K562 (cell line): Measurements from ENCODE around the gene TPSG1. TPM values are rescaled to one million over a fixed set of nuclear protein-coding genes. Genes with fewer than 3 reads are reported as not detected.

ENCODE experiments used
- CHD4 ChIP-seq: fragments of 200-600 bp; sonication (generic); IDR thresholded peaks from 3 replicates; pipeline ENCODE4 v1.6.1; 2012; ENCODE audit warnings: low read depth, mild to moderate bottlenecking, mixed read lengths, low read length, inconsistent platforms; ENCODE audit not compliant: insufficient read depth, insufficient replicate concordance, poor library complexity, severe bottlenecking
- DMBX1 ChIP-seq: fragments of 250-450 bp; sonication (Bioruptor Pico); IDR thresholded peaks from 2 replicates; pipeline ENCODE4 v1.8.0; 2022; ENCODE audit warnings: inconsistent platforms, mild to moderate bottlenecking, moderate library complexity, borderline replicate concordance
- HMGN3 ChIP-seq: IDR thresholded peaks from 2 replicates; pipeline ENCODE4 v1.6.1; 2011; ENCODE audit warnings: borderline replicate concordance, low read depth, mild to moderate bottlenecking, mixed read lengths, low read length; ENCODE audit not compliant: insufficient read length; ENCODE audit errors: extremely low read depth
- HNRNPL ChIP-seq: fragments of 200-400 bp; formaldehyde crosslinking; IDR thresholded peaks from 2 replicates; pipeline ENCODE4 v1.6.1; 2017; ENCODE audit warnings: low read depth, mild to moderate bottlenecking, low read length
- MAFK ChIP-seq: IDR thresholded peaks from 2 replicates; pipeline ENCODE4 v1.6.1; 2011; ENCODE audit warnings: low read length, improper control_type of control experiment
- MAZ ChIP-seq, 2 experiments: fragments of 450-650 bp in 1 of 2; sonication (generic) in 1 of 2; formaldehyde crosslinking; IDR thresholded peaks in 1 of 2; conservative IDR thresholded peaks in 1 of 2; 2 replicates each; pipeline versions ENCODE4 v1.4.0 to v1.5.0; 2020; ENCODE audit warnings: mild to moderate bottlenecking in 1 of 2, missing genetic modification reagents in 1 of 2
- MIER1 ChIP-seq: fragments of 450-650 bp; IDR thresholded peaks from 2 replicates; pipeline ENCODE4 v1.6.1; 2016; ENCODE audit warnings: antibody characterized with exemption, mild to moderate bottlenecking, low read depth
- POLR2G ChIP-seq: fragments of 200-400 bp; formaldehyde crosslinking; IDR thresholded peaks from 2 replicates; pipeline ENCODE4 v1.6.1; 2017; ENCODE audit warnings: low read depth, mild to moderate bottlenecking, antibody characterized with exemption, low read length, moderate library complexity
- SPI1 ChIP-seq: IDR thresholded peaks from 2 replicates; pipeline ENCODE4 v1.6.1; 2011; ENCODE audit warnings: low read depth, low read length, control low read depth, borderline replicate concordance
- THAP12 ChIP-seq: fragments of 250-450 bp; sonication (Bioruptor Pico); IDR thresholded peaks from 2 replicates; pipeline ENCODE4 v1.9.0; 2021; ENCODE audit warnings: mild to moderate bottlenecking, inconsistent platforms
- ZBTB17 ChIP-seq: fragments of 450-650 bp; formaldehyde crosslinking; IDR thresholded peaks from 2 replicates; pipeline ENCODE4 v1.4.0; 2020; ENCODE audit warnings: mild to moderate bottlenecking
- ZNF12 ChIP-seq: sonication (generic); formaldehyde crosslinking; IDR thresholded peaks from 2 replicates; pipeline ENCODE4 v1.4.0; 2020; ENCODE audit warnings: mild to moderate bottlenecking, missing genetic modification reagents
- ZNF354B ChIP-seq: fragments of 250-450 bp; sonication (Bioruptor Pico); IDR thresholded peaks from 2 replicates; pipeline ENCODE4 v1.4.0; 2020
- ZNF76 ChIP-seq: fragments of 250-450 bp; sonication (Bioruptor Pico); IDR thresholded peaks from 2 replicates; pipeline ENCODE4 v1.4.0; 2020; ENCODE audit warnings: mild to moderate bottlenecking, moderate library complexity, borderline replicate concordance
- polyA plus RNA-seq, 8 experiments: library from polyadenylated mRNA; depleted of rRNA in 4 of 8; stranded (reverse) in 5 of 8; unstranded in 3 of 8; fragments of >200 nt; fragmentation: Nextera tagmentation in 2 of 8; fragmentation: Illumina TruSeq in 1 of 8; extraction: Ambion mirVana in 2 of 8; extraction: Trizol in 1 of 8; gene quantifications; 2 replicates each; pipeline versions ENCODE4 v1.2.1 to v1.2.3, GENCODE V29; 2011 to 2014; ENCODE audit warnings: inconsistent platforms in 1 of 8, missing spikeins in 1 of 8
- total RNA-seq, 7 experiments: library from RNA; depleted of rRNA in 6 of 7; stranded (reverse); fragments of >200 nt in 6 of 7; fragmentation: Illumina TruSeq in 2 of 7; extraction: Trizol in 2 of 7; gene quantifications; 2 replicates each; pipeline versions ENCODE4 v1.2.1 to v1.2.3, GENCODE V29; 2011 to 2021; ENCODE audit warnings: low replicate concordance in 1 of 7
- TF ChIP-seq, protein P1 (sequence below): fragments of 250-450 bp; sonication (Bioruptor Pico); IDR thresholded peaks from 2 replicates; pipeline ENCODE4 v1.4.0; 2020
- TF ChIP-seq, protein P2 (sequence below): fragments of 250-450 bp; sonication (Bioruptor Pico); IDR thresholded peaks from 2 replicates; pipeline ENCODE4 v1.6.1; 2021; ENCODE audit warnings: mild to moderate bottlenecking
- TF ChIP-seq, protein P3 (sequence below): IDR thresholded peaks from 2 replicates; pipeline ENCODE4 v1.6.1; 2012; ENCODE audit warnings: low read depth, low read length, improper control_type of control experiment, borderline replicate concordance
- TF ChIP-seq, protein P4 (sequence below): fragments of 250-450 bp; sonication (Bioruptor Pico); IDR thresholded peaks from 2 replicates; pipeline ENCODE4 v1.4.0; 2020; ENCODE audit warnings: mild to moderate bottlenecking, moderate library complexity, borderline replicate concordance

TPSG1 gene
- total and polyA plus RNA-seq, 9 of the 15 experiments (the other 6 are each of a cell fraction or from before 2014, with no cell fraction given) = not detected

DNA sequence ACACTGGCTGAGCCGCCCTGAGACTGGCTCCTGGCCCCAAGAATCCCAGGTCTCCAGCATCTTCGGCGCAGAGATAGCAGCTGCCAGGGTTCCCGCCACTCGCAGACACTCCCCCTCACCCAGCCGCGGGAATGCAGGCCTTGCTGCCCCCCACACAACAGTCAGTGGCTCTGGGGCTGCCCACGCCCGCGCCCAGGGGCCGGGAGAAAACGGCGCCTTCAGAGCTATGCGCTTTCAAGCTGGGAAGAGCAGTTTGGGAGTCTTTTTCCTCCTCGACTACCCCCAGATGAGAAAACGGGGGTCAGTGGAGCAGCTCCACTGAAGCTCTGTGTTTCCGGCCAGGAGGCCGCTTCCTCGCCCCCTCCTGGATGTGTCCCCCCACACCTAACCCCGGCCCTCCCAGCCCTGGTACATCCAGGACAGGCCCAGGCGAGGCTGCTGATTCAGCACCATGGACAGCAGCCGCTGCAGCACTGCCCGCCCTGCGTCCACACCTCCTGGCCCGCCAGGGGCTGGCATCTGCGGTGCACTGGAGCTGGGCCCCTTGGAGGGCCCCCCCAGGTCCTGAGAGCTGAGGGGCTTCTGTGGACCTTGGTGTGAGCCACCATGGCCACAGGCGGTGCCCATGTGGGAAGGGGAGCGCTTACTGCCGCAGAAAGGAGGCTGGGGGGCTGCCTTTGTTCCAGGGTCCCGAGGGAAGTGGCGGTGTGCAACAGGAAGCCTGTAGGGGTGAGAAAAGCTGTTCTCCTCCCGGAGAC, 36.5 kb downstream of the TPSG1 start (continued):
- TF ChIP-seq THAP12 (CRISPR knock-in tag) (no peak), ZNF354B (CRISPR knock-in tag) (no peak), MAZ (CRISPR knock-in tag; conservative IDR thresholded peaks at IDR 0.05 in 1 of 2, IDR thresholded peaks at IDR 0.05 in 1 of 2) (peak in 1 of 2 experiments; percentile 59; a peak in 1 of 4 replicates), ZNF12 (CRISPR knock-in tag) (no peak), DMBX1 (CRISPR knock-in tag) (no peak), HNRNPL (peak; percentile 54; the same call in 1 of the 2 replicates), ZBTB17 (CRISPR knock-in tag) (no peak), POLR2G (no peak), ZNF76 (CRISPR knock-in tag) (no peak), MIER1 (peak; percentile 92), MAFK (no peak), HMGN3 (no peak), CHD4 (no peak), SPI1 (no peak)
- TF ChIP-seq, protein P1, sequence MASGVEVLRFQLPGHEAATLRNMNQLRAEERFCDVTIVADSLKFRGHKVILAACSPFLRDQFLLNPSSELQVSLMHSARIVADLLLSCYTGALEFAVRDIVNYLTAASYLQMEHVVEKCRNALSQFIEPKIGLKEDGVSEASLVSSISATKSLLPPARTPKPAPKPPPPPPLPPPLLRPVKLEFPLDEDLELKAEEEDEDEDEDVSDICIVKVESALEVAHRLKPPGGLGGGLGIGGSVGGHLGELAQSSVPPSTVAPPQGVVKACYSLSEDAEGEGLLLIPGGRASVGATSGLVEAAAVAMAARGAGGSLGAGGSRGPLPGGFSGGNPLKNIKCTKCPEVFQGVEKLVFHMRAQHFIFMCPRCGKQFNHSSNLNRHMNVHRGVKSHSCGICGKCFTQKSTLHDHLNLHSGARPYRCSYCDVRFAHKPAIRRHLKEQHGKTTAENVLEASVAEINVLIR (CRISPR knock-in tag) = no peak
- TF ChIP-seq, protein P2, sequence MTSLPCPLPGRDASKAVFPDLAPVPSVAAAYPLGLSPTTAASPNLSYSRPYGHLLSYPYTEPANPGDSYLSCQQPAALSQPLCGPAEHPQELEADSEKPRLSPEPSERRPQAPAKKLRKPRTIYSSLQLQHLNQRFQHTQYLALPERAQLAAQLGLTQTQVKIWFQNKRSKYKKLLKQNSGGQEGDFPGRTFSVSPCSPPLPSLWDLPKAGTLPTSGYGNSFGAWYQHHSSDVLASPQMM = no peak
- TF ChIP-seq, protein P3, sequence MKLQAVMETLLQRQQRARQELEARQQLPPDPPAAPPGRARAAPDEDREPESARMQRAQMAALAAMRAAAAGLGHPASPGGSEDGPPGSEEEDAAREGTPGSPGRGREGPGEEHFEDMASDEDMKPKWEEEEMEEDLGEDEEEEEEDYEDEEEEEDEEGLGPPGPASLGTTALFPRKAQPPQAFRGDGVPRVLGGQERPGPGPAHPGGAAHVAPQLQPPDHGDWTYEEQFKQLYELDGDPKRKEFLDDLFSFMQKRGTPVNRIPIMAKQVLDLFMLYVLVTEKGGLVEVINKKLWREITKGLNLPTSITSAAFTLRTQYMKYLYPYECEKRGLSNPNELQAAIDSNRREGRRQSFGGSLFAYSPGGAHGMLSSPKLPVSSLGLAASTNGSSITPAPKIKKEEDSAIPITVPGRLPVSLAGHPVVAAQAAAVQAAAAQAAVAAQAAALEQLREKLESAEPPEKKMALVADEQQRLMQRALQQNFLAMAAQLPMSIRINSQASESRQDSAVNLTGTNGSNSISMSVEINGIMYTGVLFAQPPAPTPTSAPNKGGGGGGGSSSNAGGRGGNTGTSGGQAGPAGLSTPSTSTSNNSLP = no peak
- TF ChIP-seq, protein P4, sequence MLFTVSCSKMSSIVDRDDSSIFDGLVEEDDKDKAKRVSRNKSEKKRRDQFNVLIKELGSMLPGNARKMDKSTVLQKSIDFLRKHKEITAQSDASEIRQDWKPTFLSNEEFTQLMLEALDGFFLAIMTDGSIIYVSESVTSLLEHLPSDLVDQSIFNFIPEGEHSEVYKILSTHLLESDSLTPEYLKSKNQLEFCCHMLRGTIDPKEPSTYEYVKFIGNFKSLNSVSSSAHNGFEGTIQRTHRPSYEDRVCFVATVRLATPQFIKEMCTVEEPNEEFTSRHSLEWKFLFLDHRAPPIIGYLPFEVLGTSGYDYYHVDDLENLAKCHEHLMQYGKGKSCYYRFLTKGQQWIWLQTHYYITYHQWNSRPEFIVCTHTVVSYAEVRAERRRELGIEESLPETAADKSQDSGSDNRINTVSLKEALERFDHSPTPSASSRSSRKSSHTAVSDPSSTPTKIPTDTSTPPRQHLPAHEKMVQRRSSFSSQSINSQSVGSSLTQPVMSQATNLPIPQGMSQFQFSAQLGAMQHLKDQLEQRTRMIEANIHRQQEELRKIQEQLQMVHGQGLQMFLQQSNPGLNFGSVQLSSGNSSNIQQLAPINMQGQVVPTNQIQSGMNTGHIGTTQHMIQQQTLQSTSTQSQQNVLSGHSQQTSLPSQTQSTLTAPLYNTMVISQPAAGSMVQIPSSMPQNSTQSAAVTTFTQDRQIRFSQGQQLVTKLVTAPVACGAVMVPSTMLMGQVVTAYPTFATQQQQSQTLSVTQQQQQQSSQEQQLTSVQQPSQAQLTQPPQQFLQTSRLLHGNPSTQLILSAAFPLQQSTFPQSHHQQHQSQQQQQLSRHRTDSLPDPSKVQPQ (CRISPR knock-in tag) = no peak
